Measurements from ENCODE around the gene CACNA1H.

Gene CACNA1H

GRCh38 chr16:1117176-1117900 is 35.6 kb upstream of the CACNA1H start:
- no peak for DNase-seq (ENCODE audit: extremely low spot score)
- TF ChIP-seq NFRKB (IDR thresholded peaks at IDR 0.05) (no peak), FOXM1 (IDR thresholded peaks at IDR 0.05; ENCODE audit: borderline replicate concordance) (no peak), FOXK2 (IDR thresholded peaks at IDR 0.05) (no peak), L3MBTL2 (conservative IDR thresholded peaks at IDR 0.05) (no peak), HDGF (IDR thresholded peaks at IDR 0.05; ENCODE audit: borderline replicate concordance) (no peak), ELF4 (IDR thresholded peaks at IDR 0.05) (no peak), ZNF384 (IDR thresholded peaks at IDR 0.05) (no peak), ARNT (IDR thresholded peaks at IDR 0.05) (no peak), TARDBP (IDR thresholded peaks at IDR 0.05) (no peak), PKNOX1 (IDR thresholded peaks at IDR 0.05) (no peak), SUZ12 (IDR thresholded peaks at IDR 0.05) (no peak), SP1 (IDR thresholded peaks at IDR 0.05) (no peak), CTBP1 (IDR thresholded peaks at IDR 0.05; ENCODE audit: borderline replicate concordance) (no peak), BHLHE40 (IDR thresholded peaks at IDR 0.05; ENCODE audit: borderline replicate concordance) (no peak), FOXA1 (IDR thresholded peaks at IDR 0.05) (no peak), LEF1 (IDR thresholded peaks at IDR 0.05; ENCODE audit: borderline replicate concordance) (no peak)
- ChIA-PET POLR2A (interaction anchor here (0.5 kb wide), 1 partner anchor 24 kb away, joined by 3 read pairs; no protein-coding TSS in a partner anchor), CTCF (no interaction called here)

- DNase-seq (ENCODE audit: extremely low spot score) = no peak
- POLR2A ChIA-PET = interaction anchor here (0.5 kb wide), 1 partner anchor 25 kb away, joined by 3 read pairs; no protein-coding TSS in a partner anchor
- CTCF ChIA-PET = no interaction called here
- TF ChIP-seq L3MBTL2 (conservative IDR thresholded peaks at IDR 0.05) = no peak
- TF ChIP-seq NFRKB (IDR thresholded peaks at IDR 0.05) = no peak
- TF ChIP-seq BHLHE40 (IDR thresholded peaks at IDR 0.05; ENCODE audit: borderline replicate concordance) = no peak
- TF ChIP-seq SUZ12 (IDR thresholded peaks at IDR 0.05) = no peak
- no peak for TF ChIP-seq PKNOX1 (IDR thresholded peaks at IDR 0.05)
- no peak for TF ChIP-seq TARDBP (IDR thresholded peaks at IDR 0.05)
- no peak for TF ChIP-seq FOXM1 (IDR thresholded peaks at IDR 0.05; ENCODE audit: borderline replicate concordance)
- no peak for TF ChIP-seq CTBP1 (IDR thresholded peaks at IDR 0.05; ENCODE audit: borderline replicate concordance)
- no peak for TF ChIP-seq FOXA1 (IDR thresholded peaks at IDR 0.05)
These were observed 35.0 kb upstream of the CACNA1H start for GRCh38 chr16:1117926-1118325.

- no peak for TF ChIP-seq FOXM1 (IDR thresholded peaks at IDR 0.05; ENCODE audit: borderline replicate concordance)
- TF ChIP-seq TARDBP (IDR thresholded peaks at IDR 0.05) = no peak
- no peak for TF ChIP-seq HDGF (IDR thresholded peaks at IDR 0.05; ENCODE audit: borderline replicate concordance)
- TF ChIP-seq L3MBTL2 (conservative IDR thresholded peaks at IDR 0.05) = no peak
- no peak for DNase-seq (ENCODE audit: extremely low spot score)
- ChIA-PET CTCF (no interaction called here), POLR2A (no interaction called here)
These were observed 33.8 kb upstream of the CACNA1H start for GRCh38 chr16:1119129-1119528.

- ChIA-PET CTCF (no interaction called here), POLR2A (no interaction called here)
These were observed 32.9 kb upstream of the CACNA1H start for GRCh38 chr16:1119766-1120576.

GRCh38 chr16:1120577-1120941 is 32.3 kb upstream of the CACNA1H start:
- POLR2A ChIA-PET = no interaction called here
- no peak for DNase-seq (ENCODE audit: extremely low spot score)
- TF ChIP-seq ZNF384 (IDR thresholded peaks at IDR 0.05) (no peak), SUZ12 (IDR thresholded peaks at IDR 0.05) (no peak), LEF1 (IDR thresholded peaks at IDR 0.05; ENCODE audit: borderline replicate concordance) (no peak), TARDBP (IDR thresholded peaks at IDR 0.05) (no peak), HDGF (IDR thresholded peaks at IDR 0.05; ENCODE audit: borderline replicate concordance) (no peak), PKNOX1 (IDR thresholded peaks at IDR 0.05) (no peak), FOXK2 (IDR thresholded peaks at IDR 0.05) (no peak), L3MBTL2 (conservative IDR thresholded peaks at IDR 0.05) (no peak)
- CTCF ChIA-PET = no interaction called here

More at GRCh38 chr16:1119766-1120576, 32.9 kb upstream of the CACNA1H start:
- DNase-seq (ENCODE audit: extremely low spot score) = no peak
- no peak for TF ChIP-seq FOXM1 (IDR thresholded peaks at IDR 0.05; ENCODE audit: borderline replicate concordance)
- no peak for TF ChIP-seq SP1 (IDR thresholded peaks at IDR 0.05)
- TF ChIP-seq CTBP1 (IDR thresholded peaks at IDR 0.05; ENCODE audit: borderline replicate concordance) = no peak
- no peak for TF ChIP-seq FOXA1 (IDR thresholded peaks at IDR 0.05)
- TF ChIP-seq SUZ12 (IDR thresholded peaks at IDR 0.05) = no peak
- TF ChIP-seq ELF4 (IDR thresholded peaks at IDR 0.05) = no peak
- TF ChIP-seq L3MBTL2 (conservative IDR thresholded peaks at IDR 0.05) = no peak
- TF ChIP-seq TARDBP (IDR thresholded peaks at IDR 0.05) = no peak
- TF ChIP-seq ZNF384 (IDR thresholded peaks at IDR 0.05) = no peak

GRCh38 chr16:1121009-1121408 is 31.9 kb upstream of the CACNA1H start:
- DNase-seq (ENCODE audit: extremely low spot score) = no peak
- ChIA-PET CTCF (no interaction called here), POLR2A (no interaction called here)
- TF ChIP-seq NFRKB (IDR thresholded peaks at IDR 0.05) (no peak), TARDBP (IDR thresholded peaks at IDR 0.05) (no peak), PKNOX1 (IDR thresholded peaks at IDR 0.05) (no peak), FOXA1 (IDR thresholded peaks at IDR 0.05) (no peak), ZNF384 (IDR thresholded peaks at IDR 0.05) (no peak), ELF4 (IDR thresholded peaks at IDR 0.05) (no peak), FOXK2 (IDR thresholded peaks at IDR 0.05) (no peak), ARNT (IDR thresholded peaks at IDR 0.05) (no peak), BHLHE40 (IDR thresholded peaks at IDR 0.05; ENCODE audit: borderline replicate concordance) (no peak), CTBP1 (IDR thresholded peaks at IDR 0.05; ENCODE audit: borderline replicate concordance) (no peak), SP1 (IDR thresholded peaks at IDR 0.05) (no peak), LEF1 (IDR thresholded peaks at IDR 0.05; ENCODE audit: borderline replicate concordance) (no peak), HDGF (IDR thresholded peaks at IDR 0.05; ENCODE audit: borderline replicate concordance) (no peak)
